Measurements from ENCODE around the gene IL17RB.

DNA sequence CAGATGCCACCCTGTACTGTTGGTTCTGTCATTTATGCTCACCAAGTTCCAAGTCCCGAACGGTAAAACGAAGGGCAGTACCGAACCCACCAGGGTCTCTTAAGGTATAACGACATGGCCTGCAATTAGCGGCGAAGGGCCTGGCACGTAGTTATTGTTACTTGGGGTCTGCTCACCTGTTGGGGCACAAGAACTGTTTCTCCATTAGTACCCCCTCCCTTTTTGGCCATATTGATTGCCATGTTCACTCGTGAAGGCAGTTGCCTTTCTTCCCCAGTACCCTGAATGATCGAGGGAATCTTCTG is 435 bp downstream of the IL17RB start:
- TF ChIP-seq POLR2A (IDR thresholded peaks at IDR 0.05; ENCODE audit: low read depth, low read length) (no peak), POLR2AphosphoS5 (IDR thresholded peaks at IDR 0.05; ENCODE audit: low read depth, low read length) (no peak), TAF1 (IDR thresholded peaks at IDR 0.05; ENCODE audit: low read depth, low read length) (no peak), SPI1 (IDR thresholded peaks at IDR 0.05; ENCODE audit: low read depth, low read length) (no peak), POU2F2 (IDR thresholded peaks at IDR 0.05; ENCODE audit: low read depth, low read length) (no peak), PAX5 (IDR thresholded peaks at IDR 0.05; ENCODE audit: insufficient read depth, low read length, severe bottlenecking) (no peak)
